Gastroesophageal sphincter (tissue), 3 donors: ENCODE results near the gene PCTP.

Experiments used
- CTCF ChIP-seq, 4 experiments: fragments of 200-600 bp in 2 of 4; fragments of 450-650 bp in 2 of 4; sonication (generic) in 1 of 4; IDR thresholded peaks; one replicate each; pipeline ENCODE4 v1.5.1; 2017 to 2019; ENCODE audit warnings: antibody characterized with exemption in 4 of 4, mild to moderate bottlenecking in 2 of 4, moderate library complexity in 2 of 4
- EP300 ChIP-seq: sonication (generic); formaldehyde crosslinking; IDR thresholded peaks from one replicate; pipeline ENCODE4 v1.6.1; 2017; ENCODE audit warnings: antibody characterized with exemption, mild to moderate bottlenecking
- POLR2A ChIP-seq, 2 donors: fragments of 450-650 bp; IDR thresholded peaks; one replicate each; pipeline ENCODE4 v1.6.1; 2017; ENCODE audit warnings: antibody characterized with exemption in 2 of 2, mild to moderate bottlenecking in 2 of 2, moderate library complexity in 1 of 2
- POLR2AphosphoS5 ChIP-seq: sonication (generic); formaldehyde crosslinking; IDR thresholded peaks from one replicate; pipeline ENCODE4 v1.6.1; 2017; ENCODE audit warnings: antibody characterized with exemption

- TF ChIP-seq CTCF (IDR thresholded peaks at IDR 0.05) (no peak), EP300 (no peak), POLR2A (IDR thresholded peaks at IDR 0.05) (peak in 1 of 2 donors; percentile 32), POLR2AphosphoS5 (peak; percentile 66)
Measured at GRCh38 chr17:55722742-55723487, 27.9 kb upstream of the PCTP start, which contains the start of gene TMEM100.
